LNCaP clone FGC (cell line): ENCODE data around the gene CPXM2.

Source experiments
- DNase-seq: peaks from one replicate; pipeline ENCODE4 v3.0.0-alpha.2; 2011; ENCODE audit warnings: low read depth
- H3K4me3 ChIP-seq: 2 replicates; pipeline ENCODE4 v1.5.1; 2011; ENCODE audit warnings: mild to moderate bottlenecking, low read depth, low read length, control low read depth
- CTCF ChIP-seq: IDR thresholded peaks from 2 replicates; pipeline ENCODE4 v1.5.1; 2012; ENCODE audit warnings: mild to moderate bottlenecking; ENCODE audit not compliant: control insufficient read depth, insufficient read depth; ENCODE audit errors: extremely low read depth

The CPXM2 gene

GRCh38 chr10:123783296-123783695, 108.3 kb downstream of the CPXM2 start:
- no peak for TF ChIP-seq CTCF
- no peak overlapping the region for H3K4me3 ChIP-seq
- DNase-seq: no peak

- no peak overlapping the region for H3K4me3 ChIP-seq
- TF ChIP-seq CTCF: no peak
- DNase-seq: no peak
These were observed 109.1 kb downstream of the CPXM2 start for GRCh38 chr10:123782549-123782948.

- no peak for DNase-seq
- H3K4me3 ChIP-seq: no peak overlapping the region
- TF ChIP-seq CTCF: no peak
These were observed 109.6 kb downstream of the CPXM2 start for GRCh38 chr10:123781956-123782500.

- no peak for TF ChIP-seq CTCF
- DNase-seq: no peak
- no peak overlapping the region for H3K4me3 ChIP-seq
These were observed 110.2 kb downstream of the CPXM2 start for GRCh38 chr10:123781324-123781900.

- no peak overlapping the region for H3K4me3 ChIP-seq
- no peak for DNase-seq
- TF ChIP-seq CTCF: no peak
These were observed 112.7 kb downstream of the CPXM2 start for GRCh38 chr10:123778719-123779517.

- no peak for DNase-seq
- H3K4me3 ChIP-seq: no peak overlapping the region
- TF ChIP-seq CTCF: no peak
These were observed 113.7 kb downstream of the CPXM2 start for GRCh38 chr10:123777881-123778280.
